Loucy (cell line): ENCODE data around the gene CDH13.

Source experiments
- H2AFZ ChIP-seq: fragments of 200-600 bp; sonication (generic); 2 replicates; pipeline ENCODE4 v1.6.0; 2016; ENCODE audit warnings: antibody characterized with exemption, mild to moderate bottlenecking, low read length, moderate library complexity
- H3F3A ChIP-seq: fragments of 200-600 bp; 2 replicates; pipeline ENCODE4 v1.6.0; 2016; ENCODE audit warnings: antibody characterized with exemption, low read depth, mild to moderate bottlenecking
- H3K27me3 ChIP-seq: fragments of 200-600 bp; sonication (generic); 2 replicates; pipeline ENCODE4 v1.6.1; 2014; ENCODE audit warnings: low read length, mild to moderate bottlenecking; ENCODE audit not compliant: insufficient read depth, poor library complexity, severe bottlenecking
- H3K36me3 ChIP-seq: fragments of 200-600 bp; sonication (generic); 2 replicates; pipeline ENCODE4 v1.6.1; 2016; ENCODE audit warnings: low read length; ENCODE audit not compliant: insufficient read depth
- H3K4me1 ChIP-seq: fragments of 200-600 bp; sonication (generic); 2 replicates; pipeline ENCODE4 v1.5.1; 2014; ENCODE audit warnings: low read length, mild to moderate bottlenecking; ENCODE audit not compliant: insufficient read depth, poor library complexity, severe bottlenecking
- H3K4me2 ChIP-seq: fragments of 200-600 bp; sonication (generic); 2 replicates; pipeline ENCODE4 v1.6.0; 2014; ENCODE audit warnings: antibody characterized with exemption, low read length, low read depth, mild to moderate bottlenecking; ENCODE audit not compliant: poor library complexity, severe bottlenecking
- H3K4me3 ChIP-seq: fragments of 200-600 bp; sonication (generic); 2 replicates; pipeline ENCODE4 v1.5.1; 2014; ENCODE audit warnings: low read length, mild to moderate bottlenecking, mixed read lengths; ENCODE audit not compliant: poor library complexity, severe bottlenecking
- H3K79me2 ChIP-seq: fragments of 200-600 bp; sonication (generic); 2 replicates; pipeline ENCODE4 v1.6.1; 2014; ENCODE audit warnings: low read length; ENCODE audit not compliant: insufficient read depth
- H3K9ac ChIP-seq: fragments of 200-600 bp; sonication (generic); 2 replicates; pipeline ENCODE4 v1.6.0; 2014; ENCODE audit warnings: mild to moderate bottlenecking, low read depth, low read length, moderate library complexity; ENCODE audit not compliant: poor library complexity, severe bottlenecking
- H3K9me2 ChIP-seq: fragments of 200-600 bp; sonication (generic); replicated peaks from 2 replicates; pipeline ENCODE4 v1.6.1; 2016; ENCODE audit warnings: low read depth, low read length, mixed read lengths
- H3K9me3 ChIP-seq: fragments of 200-600 bp; sonication (generic); 2 replicates; pipeline ENCODE4 v1.6.1; 2014; ENCODE audit warnings: mild to moderate bottlenecking, antibody characterized with exemption, low read length, low read depth; ENCODE audit not compliant: insufficient read depth
- H4K20me1 ChIP-seq: fragments of 200-600 bp; sonication (generic); 2 replicates; pipeline ENCODE4 v1.6.0; 2014; ENCODE audit warnings: antibody characterized with exemption, low read length, mild to moderate bottlenecking; ENCODE audit not compliant: insufficient read depth, poor library complexity, severe bottlenecking
- EZH2phosphoT487 ChIP-seq: fragments of 200-600 bp; IDR thresholded peaks from 2 replicates; pipeline ENCODE4 v1.6.1; 2018; ENCODE audit warnings: antibody characterized with exemption, mild to moderate bottlenecking, moderate library complexity, borderline replicate concordance
- TF ChIP-seq, protein P1 (sequence below): fragments of 200-600 bp; sonication (generic); conservative IDR thresholded peaks from 2 replicates; pipeline ENCODE4 v1.5.1; 2014; ENCODE audit warnings: mild to moderate bottlenecking, antibody characterized with exemption, low read length

Gene CDH13

DNA sequence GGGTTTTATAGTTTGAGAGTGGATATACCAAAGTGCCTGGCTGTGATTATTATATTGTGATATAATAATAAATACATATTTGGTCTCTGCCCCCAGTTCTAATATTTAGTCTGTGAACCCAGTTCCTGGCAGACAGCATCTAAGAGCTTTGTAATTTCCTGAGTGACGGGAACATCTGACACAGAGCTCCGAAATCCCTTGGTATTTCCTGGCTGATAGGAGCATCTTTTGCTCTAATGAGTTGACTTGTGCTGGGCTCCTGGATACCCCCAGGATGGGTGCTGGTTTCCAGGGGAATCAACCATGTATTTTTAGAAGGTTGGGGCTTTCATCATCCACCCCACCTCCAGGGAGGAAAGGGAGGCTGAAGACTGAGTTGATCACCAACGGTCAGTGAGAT, 187.3 kb downstream of the CDH13 start:
- Histone ChIP-seq H3F3A (no peaks in the 10 kb centered on the region), H3K4me3 (no peak overlapping the region), H2AFZ (no peak overlapping the region), H3K27me3 (no peaks in the 10 kb centered on the region), H3K9me2 (no peaks in the 10 kb centered on the region), H3K9me3 (no peaks in the 10 kb centered on the region; the same call in 1 of the 2 replicates), H3K79me2 (no peaks in the 10 kb centered on the region), H3K4me2 (no peak overlapping the region), H3K4me1 (no peaks in the 10 kb centered on the region), H3K36me3 (no peaks in the 10 kb centered on the region), H4K20me1 (no peaks in the 10 kb centered on the region), H3K9ac (no peak overlapping the region)
- TF ChIP-seq, protein P1, sequence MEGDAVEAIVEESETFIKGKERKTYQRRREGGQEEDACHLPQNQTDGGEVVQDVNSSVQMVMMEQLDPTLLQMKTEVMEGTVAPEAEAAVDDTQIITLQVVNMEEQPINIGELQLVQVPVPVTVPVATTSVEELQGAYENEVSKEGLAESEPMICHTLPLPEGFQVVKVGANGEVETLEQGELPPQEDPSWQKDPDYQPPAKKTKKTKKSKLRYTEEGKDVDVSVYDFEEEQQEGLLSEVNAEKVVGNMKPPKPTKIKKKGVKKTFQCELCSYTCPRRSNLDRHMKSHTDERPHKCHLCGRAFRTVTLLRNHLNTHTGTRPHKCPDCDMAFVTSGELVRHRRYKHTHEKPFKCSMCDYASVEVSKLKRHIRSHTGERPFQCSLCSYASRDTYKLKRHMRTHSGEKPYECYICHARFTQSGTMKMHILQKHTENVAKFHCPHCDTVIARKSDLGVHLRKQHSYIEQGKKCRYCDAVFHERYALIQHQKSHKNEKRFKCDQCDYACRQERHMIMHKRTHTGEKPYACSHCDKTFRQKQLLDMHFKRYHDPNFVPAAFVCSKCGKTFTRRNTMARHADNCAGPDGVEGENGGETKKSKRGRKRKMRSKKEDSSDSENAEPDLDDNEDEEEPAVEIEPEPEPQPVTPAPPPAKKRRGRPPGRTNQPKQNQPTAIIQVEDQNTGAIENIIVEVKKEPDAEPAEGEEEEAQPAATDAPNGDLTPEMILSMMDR = no peak
- no peak for TF ChIP-seq EZH2phosphoT487

DNA sequence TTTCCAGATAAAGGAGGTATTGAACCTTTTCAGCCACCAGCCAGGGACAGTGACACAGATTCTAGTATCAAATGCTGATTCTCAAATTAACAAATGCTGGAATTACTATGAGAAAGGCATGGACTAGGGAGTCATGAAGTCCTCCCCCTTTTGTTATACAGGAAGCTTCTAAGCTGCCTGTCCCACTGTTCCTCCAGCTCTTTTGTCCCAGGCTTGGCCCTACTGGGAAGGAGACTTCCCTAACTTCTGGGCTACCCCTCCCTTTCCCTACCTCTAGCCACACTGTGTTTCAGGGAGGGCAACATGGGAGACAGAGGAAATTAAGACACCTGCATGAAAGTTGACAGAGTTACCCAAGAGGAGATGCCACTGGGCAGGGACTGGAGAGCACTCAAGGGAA, 192.5 kb downstream of the CDH13 start:
- H3K27me3 ChIP-seq = no peaks in the 10 kb centered on the region

DNA sequence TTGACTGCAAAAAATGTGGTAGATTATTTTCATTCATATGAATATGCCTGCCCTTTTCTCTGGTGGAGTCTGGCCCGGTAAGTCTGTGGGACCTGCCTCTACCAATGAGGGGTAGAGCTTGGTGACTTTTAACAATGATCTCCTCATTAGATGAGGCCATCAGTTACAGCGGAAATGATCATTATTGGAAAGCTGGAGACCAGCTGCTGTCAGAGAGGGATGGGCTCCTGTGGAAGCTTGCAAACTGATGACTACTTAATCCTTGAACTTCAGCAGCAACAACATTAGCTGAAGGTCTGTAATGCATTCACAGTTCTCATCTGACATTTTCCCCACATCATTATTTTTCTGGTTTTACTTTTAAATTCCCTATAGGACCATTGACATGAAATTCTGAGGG, 194.1 kb downstream of the CDH13 start:
- H3K79me2 ChIP-seq = no peaks in the 10 kb centered on the region
- no peak overlapping the region for H2AFZ ChIP-seq
- H3K9ac ChIP-seq = no peak overlapping the region
- TF ChIP-seq EZH2phosphoT487 = no peak
- TF ChIP-seq, protein P1 = no peak
- H3K4me2 ChIP-seq = no peak overlapping the region
- H3K36me3 ChIP-seq = no peaks in the 10 kb centered on the region
- H3K9me2 ChIP-seq = no peaks in the 10 kb centered on the region
- H3F3A ChIP-seq = no peaks in the 10 kb centered on the region
- no peaks in the 10 kb centered on the region for H3K4me1 ChIP-seq
- no peaks in the 10 kb centered on the region for H4K20me1 ChIP-seq
- H3K27me3 ChIP-seq = no peaks in the 10 kb centered on the region
- no peaks in the 10 kb centered on the region for H3K9me3 ChIP-seq
- no peak overlapping the region for H3K4me3 ChIP-seq

More for the DNA sequence above, 192.5 kb downstream of the CDH13 start:
- H3K9ac ChIP-seq = no peak overlapping the region
- TF ChIP-seq, protein P1 = no peak
- TF ChIP-seq EZH2phosphoT487 = no peak
- H3F3A ChIP-seq = no peaks in the 10 kb centered on the region
- no peak overlapping the region for H2AFZ ChIP-seq
- no peaks in the 10 kb centered on the region; the same call in 1 of the 2 replicates for H3K9me3 ChIP-seq
- H3K4me2 ChIP-seq = no peak overlapping the region
- no peaks in the 10 kb centered on the region for H3K9me2 ChIP-seq
- no peaks in the 10 kb centered on the region for H3K36me3 ChIP-seq
- H4K20me1 ChIP-seq = no peaks in the 10 kb centered on the region
- H3K4me3 ChIP-seq = no peak overlapping the region
- no peaks in the 10 kb centered on the region for H3K4me1 ChIP-seq
- no peaks in the 10 kb centered on the region for H3K79me2 ChIP-seq
